Measurements from ENCODE around the gene SEPTIN11. TPM values are rescaled to one million over a fixed set of nuclear protein-coding genes. Genes with fewer than 3 reads are reported as not detected.

Gene SEPTIN11
- total and polyA plus RNA-seq, 2 of the 8 experiments (the other 6 are each of a cell fraction or from before 2014, with no cell fraction given) = 32.2 to 110 TPM

- no peaks in the 10 kb centered on the region for H3K36me3 ChIP-seq (ENCODE audit: control insufficient read depth in 2 of 4, insufficient read depth in 4 of 4, low read length in 3 of 4)
- no peak overlapping the region for H3K27ac ChIP-seq (ENCODE audit: low read depth, low read length)
- 3% methylated on average over 59 of the region's 60 CpGs; no CpG with 5 or more reads in 1 of the 2 experiments for WGBS, 2 experiments (ENCODE audit: extremely low coverage in 1 of 2, insufficient coverage in 1 of 2, insufficient read length in 1 of 2, insufficient replicate concordance in 2 of 2, low coverage in 1 of 2, low lambda C conversion rate in 2 of 2, missing lambda C conversion rate in 1 of 2)
- TF ChIP-seq HDAC2 (IDR thresholded peaks at IDR 0.05; ENCODE audit: borderline replicate concordance in 1 of 2, low read depth in 2 of 2, low read length in 2 of 2) (no peak), E2F6 (IDR thresholded peaks at IDR 0.05) (peak; percentile 7; the same call in 1 of the 2 replicates), SAP30 (IDR thresholded peaks at IDR 0.05; ENCODE audit: insufficient read depth, insufficient replicate concordance, low read length) (peak; percentile 42), SP4 (IDR thresholded peaks at IDR 0.05; ENCODE audit: low read length) (no peak), SRF (IDR thresholded peaks at IDR 0.05; ENCODE audit: low read depth, low read length) (no peak), CREB1 (IDR thresholded peaks at IDR 0.05) (no peak), POLR2A (IDR thresholded peaks at IDR 0.05; ENCODE audit: control extremely low read depth in 1 of 2, low read depth in 2 of 2, low read length in 2 of 2) (no peak; a peak in 1 of 3 replicates), RAD21 (IDR thresholded peaks at IDR 0.05 in 1 of 2, conservative IDR thresholded peaks at IDR 0.05 in 1 of 2; ENCODE audit: low read depth in 2 of 2, low read length in 2 of 2) (peak; percentile 6 to 32; a peak in 1 of 4 replicates), RNF2 (IDR thresholded peaks at IDR 0.05; ENCODE audit: borderline replicate concordance, low read depth, low read length, missing control alignments, poor library complexity, severe bottlenecking) (no peak)
Measured at GRCh38 chr4:76948443-76949275, 893 bp upstream of the SEPTIN11 start.

More at GRCh38 chr4:76948443-76949275, 893 bp upstream of the SEPTIN11 start:
- H3K4me2 ChIP-seq (ENCODE audit: insufficient read depth in 1 of 2, low read depth in 2 of 2, low read length in 2 of 2) = peak overlapping the region; percentile 87 to 88
- H3K27me3 ChIP-seq (replicated peaks in 1 of 4; ENCODE audit: control insufficient read depth in 3 of 4, extremely low read depth in 1 of 4, insufficient read depth in 3 of 4, low read length in 3 of 4) = peaks cover 0 to 13% (median 10%) of the 10 kb centered on the region in 4 experiments; a peak in 5 of 7 replicates
- no peak overlapping the region for H3K4ac ChIP-seq (replicated peaks; ENCODE audit: insufficient read length, low read depth, low read length)
- no peak overlapping the region for H2AK5ac ChIP-seq (ENCODE audit: low read depth, low read length)
- H2BK12ac ChIP-seq (ENCODE audit: low read depth, low read length) = 0 out of 2 replicates have a peak overlapping the region, but pooled peaks have one; percentile 39
- H4K91ac ChIP-seq (replicated peaks; ENCODE audit: insufficient read length, low read length) = peak overlapping the region; percentile 59
- H2BK20ac ChIP-seq (ENCODE audit: low read length) = no peak overlapping the region
- H3K56ac ChIP-seq (replicated peaks; ENCODE audit: insufficient read length, low read depth, low read length) = no peak overlapping the region
- no peak for DNase-seq (ENCODE audit: low read depth in 1 of 2, low spot score in 2 of 2)
- H3K4me1 ChIP-seq (replicated peaks in 1 of 4; ENCODE audit: control insufficient read depth in 3 of 4, insufficient read depth in 4 of 4, low read length in 3 of 4) = peaks cover 0 to 6% (median 4%) of the 10 kb centered on the region in 4 experiments; a peak in 4 of 7 replicates
- peak overlapping the region; percentile 80 to 82 (median 80) for H3K4me3 ChIP-seq (ENCODE audit: extremely low read depth in 1 of 4, insufficient read depth in 2 of 4, low read depth in 3 of 4, low read length in 4 of 4)
- no peaks in the 10 kb centered on the region for H3K9me3 ChIP-seq (ENCODE audit: insufficient read depth in 2 of 2, low read depth in 1 of 2, low read length in 1 of 2)
- peak overlapping the region; percentile 87 for H4K8ac ChIP-seq (ENCODE audit: extremely low read depth, insufficient read depth, low read length)
- FAIRE-seq = no peak
- no peak overlapping the region for H3K14ac ChIP-seq (ENCODE audit: insufficient read length)
- CTCF ChIA-PET (ENCODE audit: partially characterized antibody) = interaction anchor here (0.9 to 2.2 kb wide), 6 partner anchors 15 to 158 kb away, joined by 3 to 6 read pairs (median 4); partner anchors contain the start of gene SOWAHB
- no peaks in the 10 kb centered on the region for H3K79me1 ChIP-seq (ENCODE audit: low read depth, low read length)
- no peak overlapping the region for H3K23ac ChIP-seq (ENCODE audit: insufficient read length)
- no peak overlapping the region for H2BK5ac ChIP-seq (ENCODE audit: low read depth, low read length)
- peaks cover 0 to 1% of the 10 kb centered on the region in 2 experiments for H4K20me1 ChIP-seq (replicated peaks in 1 of 2; ENCODE audit: control insufficient read depth in 1 of 2, insufficient read depth in 2 of 2, low read length in 2 of 2)
- H3K18ac ChIP-seq (ENCODE audit: extremely low read depth, low read length) = peak overlapping the region; percentile 89; the same call in 1 of the 2 replicates
- H2BK15ac ChIP-seq (ENCODE audit: low read length) = no peak overlapping the region; the same call in 1 of the 2 replicates
- H3K9ac ChIP-seq (replicated peaks in 1 of 4; ENCODE audit: extremely low read depth in 1 of 4, low read depth in 3 of 4, low read length in 3 of 4) = peak overlapping the region in 2 of 4 experiments; percentile 30 to 47; a peak in 1 of 7 replicates
- no peak overlapping the region for H2AFZ ChIP-seq (ENCODE audit: low read length)
- H3K23me2 ChIP-seq (ENCODE audit: low read depth, low read length) = peaks cover 21% of the 10 kb centered on the region
- H3K79me2 ChIP-seq (ENCODE audit: control insufficient read depth in 1 of 2, insufficient read depth in 2 of 2, low read length in 2 of 2) = peaks cover 0 to 25% of the 10 kb centered on the region in 2 experiments; a peak in 3 of 4 replicates
- no peak overlapping the region for H2BK120ac ChIP-seq (replicated peaks; ENCODE audit: low read depth, low read length)
- POLR2A ChIA-PET (ENCODE audit: partially characterized antibody) = interaction anchor here (1.0 to 1.6 kb wide), 8 partner anchors 8 to 81 kb away, joined by 3 to 5 read pairs (median 3); no protein-coding TSS in a partner anchor
- peak overlapping the region; percentile 55 for H4K5ac ChIP-seq (ENCODE audit: insufficient read length, low read depth, low read length)
